DND-41 (cell line): ENCODE data around the gene HHATL.

Source experiments
- EZH2 ChIP-seq: IDR thresholded peaks from 3 replicates; pipeline ENCODE4 v1.6.1; 2012; ENCODE audit warnings: borderline replicate concordance, low read depth, mild to moderate bottlenecking, moderate library complexity, low read length, inconsistent platforms; ENCODE audit not compliant: severe bottlenecking
- TF ChIP-seq, protein P1 (sequence below): IDR thresholded peaks from 2 replicates; pipeline ENCODE4 v1.5.1; 2012; ENCODE audit warnings: borderline replicate concordance, low read length, moderate library complexity, mild to moderate bottlenecking; ENCODE audit not compliant: poor library complexity, severe bottlenecking; ENCODE audit errors: extremely low read depth

DNA sequence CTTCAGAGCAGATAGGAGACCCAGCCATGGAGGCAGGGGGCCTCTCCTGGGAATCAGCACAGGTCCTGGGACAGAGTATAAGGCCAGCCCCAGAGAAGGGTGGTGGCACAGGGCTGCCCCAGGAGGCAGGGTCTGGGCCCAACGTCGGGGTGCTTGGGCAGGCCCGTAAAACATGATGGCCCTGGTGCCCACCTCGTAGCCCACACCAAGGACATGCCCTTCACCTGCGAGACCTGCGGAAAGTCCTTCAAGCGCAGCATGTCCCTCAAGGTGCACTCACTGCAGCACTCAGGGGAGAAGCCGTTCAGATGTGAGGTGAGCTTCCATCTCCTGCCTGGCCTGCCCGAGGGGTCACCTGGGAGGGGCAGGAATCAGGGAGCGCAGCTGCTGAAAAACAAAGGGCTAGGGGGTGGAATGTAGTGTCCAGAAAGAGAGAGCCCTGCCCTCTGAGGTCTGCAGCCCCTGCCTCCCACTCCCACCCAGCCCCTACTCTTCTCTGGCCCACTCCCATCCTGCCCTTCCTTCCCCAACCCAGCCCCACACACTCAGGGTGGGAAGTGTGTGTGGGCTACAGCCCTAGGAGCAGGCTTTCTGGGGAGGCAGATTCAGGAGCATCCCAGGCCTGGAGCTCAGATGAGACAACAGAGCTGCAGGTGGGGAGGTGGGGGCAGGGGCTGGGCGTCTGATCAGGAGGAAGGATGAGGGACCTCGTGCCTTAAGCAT lies 39.6 kb downstream of the HHATL start:
- TF ChIP-seq EZH2, result no peak
- TF ChIP-seq, protein P1, sequence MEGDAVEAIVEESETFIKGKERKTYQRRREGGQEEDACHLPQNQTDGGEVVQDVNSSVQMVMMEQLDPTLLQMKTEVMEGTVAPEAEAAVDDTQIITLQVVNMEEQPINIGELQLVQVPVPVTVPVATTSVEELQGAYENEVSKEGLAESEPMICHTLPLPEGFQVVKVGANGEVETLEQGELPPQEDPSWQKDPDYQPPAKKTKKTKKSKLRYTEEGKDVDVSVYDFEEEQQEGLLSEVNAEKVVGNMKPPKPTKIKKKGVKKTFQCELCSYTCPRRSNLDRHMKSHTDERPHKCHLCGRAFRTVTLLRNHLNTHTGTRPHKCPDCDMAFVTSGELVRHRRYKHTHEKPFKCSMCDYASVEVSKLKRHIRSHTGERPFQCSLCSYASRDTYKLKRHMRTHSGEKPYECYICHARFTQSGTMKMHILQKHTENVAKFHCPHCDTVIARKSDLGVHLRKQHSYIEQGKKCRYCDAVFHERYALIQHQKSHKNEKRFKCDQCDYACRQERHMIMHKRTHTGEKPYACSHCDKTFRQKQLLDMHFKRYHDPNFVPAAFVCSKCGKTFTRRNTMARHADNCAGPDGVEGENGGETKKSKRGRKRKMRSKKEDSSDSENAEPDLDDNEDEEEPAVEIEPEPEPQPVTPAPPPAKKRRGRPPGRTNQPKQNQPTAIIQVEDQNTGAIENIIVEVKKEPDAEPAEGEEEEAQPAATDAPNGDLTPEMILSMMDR, result no peak
